ENCODE measurements around the gene CACNA1B.
"Not testable (repeated sequence)": the region's sequence is repeated elsewhere in the genome, so short reads cannot be mapped to it uniquely, and the experiment has no call there.

The CACNA1B gene

DNA sequence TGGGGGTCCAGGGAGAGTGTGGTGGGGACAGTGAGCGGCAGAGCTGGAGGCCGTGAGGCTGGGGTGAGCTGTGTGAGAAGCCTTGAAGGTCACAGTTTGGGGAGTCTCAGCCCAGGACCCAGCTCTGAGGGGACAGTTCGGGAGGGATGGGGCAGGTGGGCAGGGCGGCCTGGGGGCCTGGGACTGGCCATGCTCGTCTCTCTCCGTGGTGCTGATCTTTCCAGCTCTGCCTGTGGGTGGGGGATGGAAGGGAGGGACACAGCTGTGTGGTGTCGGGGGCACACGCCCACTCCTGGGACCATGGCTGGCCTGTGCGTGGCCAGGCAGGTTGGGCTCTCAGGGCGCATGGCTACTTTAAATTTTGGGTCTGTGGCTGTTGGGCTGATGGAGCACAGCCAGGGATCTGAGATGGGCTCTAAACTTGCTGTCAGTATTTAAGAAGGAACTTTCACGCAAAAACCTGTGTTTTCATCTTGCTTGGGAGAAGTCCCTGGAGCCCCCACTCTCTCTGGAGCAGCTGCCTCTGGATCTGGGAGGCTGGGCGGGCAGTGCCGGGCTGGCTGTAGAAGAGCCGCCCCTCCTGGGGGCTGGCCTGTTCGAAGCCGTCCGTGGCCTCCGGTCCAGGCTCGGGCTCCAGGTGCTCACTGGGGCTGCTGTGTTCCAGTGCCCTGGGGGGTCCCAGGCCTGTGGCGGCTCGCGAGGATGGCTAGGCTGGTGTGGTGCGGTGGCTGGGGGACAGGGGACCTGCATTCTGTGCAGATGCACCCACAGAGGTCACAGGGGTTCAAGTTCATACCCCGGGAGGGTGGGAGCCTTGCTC is 13.4 kb downstream of the CACNA1B start:
- not testable (repeated sequence) for DNase-seq

DNA sequence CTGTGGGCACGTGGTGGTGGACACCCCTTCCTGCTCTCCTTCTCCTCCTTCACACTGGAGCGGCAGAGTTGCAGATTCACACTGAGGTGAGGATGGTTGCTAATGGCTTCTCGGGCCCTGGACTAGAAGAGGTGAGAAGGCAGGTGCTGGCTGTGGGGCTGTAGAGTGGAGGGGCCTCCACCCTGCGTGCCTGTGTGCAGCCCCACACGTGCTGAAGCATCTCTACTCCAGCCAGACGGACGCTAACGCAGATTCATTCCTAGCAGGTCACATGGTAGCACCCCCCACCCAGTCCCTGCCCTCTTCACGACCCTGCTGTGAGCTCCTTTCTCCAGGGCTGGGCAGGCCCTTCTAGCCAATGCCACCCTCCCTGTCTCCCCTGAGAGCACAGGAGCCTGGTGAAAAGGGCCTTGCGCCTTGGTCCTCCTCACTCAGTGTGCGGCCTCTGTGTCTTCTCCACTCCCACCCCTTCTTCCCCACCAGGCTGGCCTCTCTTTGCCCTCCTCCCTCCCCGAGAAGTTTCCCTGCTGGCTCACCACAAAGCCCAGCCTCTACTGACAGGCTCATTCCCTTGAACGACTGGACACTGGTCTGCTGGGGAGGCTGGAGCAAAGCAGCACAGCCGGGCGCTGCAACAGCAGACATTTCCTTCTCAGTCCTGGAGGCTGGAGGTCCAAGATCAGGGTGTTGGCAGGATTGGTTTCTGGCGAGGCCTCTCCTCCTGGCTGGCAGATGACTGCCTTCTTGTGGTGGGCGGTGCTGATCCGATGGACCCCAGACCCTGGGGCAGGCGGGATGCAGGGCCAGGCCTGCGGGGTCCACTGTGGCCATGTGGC is 14.2 kb downstream of the CACNA1B start:
- DNase-seq = no peak

DNA sequence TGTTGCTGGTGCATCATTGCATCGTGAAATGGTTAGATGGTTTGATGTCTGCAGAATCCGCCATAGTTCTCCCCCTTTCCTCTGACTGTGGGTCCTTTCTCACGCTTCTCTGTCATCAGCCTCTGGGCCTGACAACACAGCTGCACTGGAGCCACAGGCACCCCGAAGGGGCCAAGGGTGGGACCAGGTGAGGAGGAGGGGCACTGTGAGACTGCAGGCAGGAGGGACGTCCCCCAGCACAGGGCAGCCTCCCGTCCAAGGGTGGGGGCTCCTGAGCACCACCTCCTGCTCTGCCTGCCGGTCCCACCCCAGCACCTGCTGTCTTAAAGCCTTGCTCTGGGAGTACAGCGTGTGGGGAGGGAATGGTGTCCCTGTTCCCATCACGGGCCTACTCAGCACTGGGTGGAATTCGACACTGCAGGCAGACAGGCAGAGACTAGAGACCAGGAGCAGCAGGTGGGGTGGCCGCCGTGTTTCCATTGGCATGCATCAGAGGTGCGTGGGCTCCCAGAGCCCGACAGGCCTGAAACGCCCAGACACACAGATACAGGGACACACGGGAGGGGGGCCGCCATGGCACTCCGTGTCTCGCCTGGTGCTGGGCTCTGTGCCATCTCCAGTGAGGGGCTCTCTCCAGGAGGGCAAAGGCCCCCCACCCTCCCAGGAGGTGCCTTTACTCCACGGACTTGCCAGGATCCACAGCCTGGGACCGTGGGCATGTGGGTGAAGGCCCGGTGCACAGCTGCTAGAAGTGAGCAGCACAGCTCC is 15.0 kb downstream of the CACNA1B start:
- DNase-seq = no peak

DNA sequence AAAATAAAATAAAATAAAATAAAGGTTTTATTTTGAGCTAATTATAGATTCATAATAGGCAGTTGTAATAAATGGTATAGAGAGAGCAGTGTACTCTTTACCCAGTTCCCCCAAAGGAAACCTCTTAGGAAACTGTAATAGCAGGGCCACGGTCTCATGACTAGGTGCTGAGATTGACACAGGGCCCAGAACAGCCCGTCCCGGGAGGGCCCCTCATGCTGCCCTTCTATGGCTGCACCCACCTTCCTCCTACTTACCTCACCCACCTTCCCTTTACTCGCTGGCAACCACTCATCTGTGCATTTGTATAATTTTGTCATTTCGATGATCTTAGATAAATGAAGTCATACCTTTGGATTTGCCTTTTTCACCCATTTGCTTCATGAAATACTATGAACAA is 16.1 kb downstream of the CACNA1B start:
- DNase-seq = no peak

DNA sequence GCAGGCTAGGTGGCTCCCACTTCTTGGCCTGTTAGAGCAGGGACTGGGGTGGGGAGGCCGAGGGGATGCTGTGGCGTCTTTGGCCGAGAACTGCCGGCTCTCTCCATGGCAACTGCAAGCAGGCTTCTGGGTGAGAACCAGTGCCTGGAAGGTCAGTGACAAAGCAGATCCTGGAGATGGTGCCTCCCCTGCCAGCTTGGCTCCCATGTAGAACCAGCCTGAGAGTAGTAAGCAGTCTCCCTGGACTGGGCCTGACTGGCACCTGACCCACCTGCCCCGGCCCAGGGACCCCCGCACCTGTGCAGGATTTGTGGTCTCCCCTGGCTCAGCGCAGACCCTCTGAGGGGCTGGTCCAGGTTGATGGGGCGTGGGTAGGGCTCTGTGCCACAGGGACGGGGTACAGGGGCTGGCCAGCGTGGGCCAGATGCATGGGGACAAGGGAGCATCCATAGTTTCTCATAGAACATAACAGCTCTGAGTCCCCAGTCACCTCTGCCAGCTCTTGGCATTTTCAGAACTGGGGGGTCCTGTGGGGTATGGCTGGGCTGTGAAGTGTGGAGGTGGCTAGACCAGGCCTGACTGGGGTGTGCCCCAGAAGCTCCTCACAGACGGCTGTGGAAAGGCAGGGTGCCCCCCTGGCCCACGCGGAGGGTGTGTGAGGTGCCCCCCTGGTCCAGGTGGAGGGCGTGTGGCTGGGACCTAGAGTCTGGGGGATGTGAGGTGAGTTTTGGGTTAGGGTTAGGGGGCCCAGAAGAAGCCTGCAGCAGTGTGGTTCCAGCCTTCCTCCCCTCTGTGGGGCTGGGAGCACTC is 22.2 kb downstream of the CACNA1B start:
- no peak for DNase-seq

DNA sequence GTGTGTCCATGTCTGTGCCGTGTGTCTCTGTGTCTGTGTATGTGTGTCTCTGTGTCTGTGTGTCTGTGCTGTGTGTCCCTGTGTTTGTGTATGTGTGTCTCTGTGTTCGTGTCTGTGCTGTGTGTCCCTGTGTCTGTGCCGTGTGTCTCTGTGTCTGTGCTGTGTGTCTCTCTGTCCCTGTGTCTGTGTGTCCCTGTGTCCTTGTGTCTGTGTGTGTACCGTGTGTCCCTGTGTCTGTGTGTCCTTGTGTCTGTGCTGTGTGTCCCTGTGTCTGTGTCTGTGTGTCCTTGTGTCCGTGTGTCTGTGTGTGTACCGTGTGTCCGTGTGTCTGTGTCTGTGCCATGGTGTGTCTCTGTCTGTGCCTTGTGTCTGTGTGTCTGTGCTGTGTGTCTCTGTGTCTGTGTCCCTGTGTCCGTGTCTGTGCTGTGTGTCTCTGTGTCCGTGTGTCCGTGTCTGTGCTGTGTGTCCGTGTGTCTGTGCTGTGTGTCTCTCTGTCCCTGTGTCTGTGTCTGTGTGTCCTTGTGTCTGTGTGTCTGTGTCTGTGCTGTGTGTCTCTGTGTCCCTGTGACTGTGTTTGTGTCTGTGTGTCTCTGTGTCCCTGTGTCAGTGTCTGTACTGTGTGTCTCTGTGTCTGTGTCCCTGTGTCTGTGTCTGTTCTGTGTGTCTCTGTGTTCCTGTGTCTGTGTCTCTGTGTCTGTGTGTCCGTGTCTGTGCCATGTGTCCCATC is 23.2 kb downstream of the CACNA1B start:
- DNase-seq = no peak

DNA sequence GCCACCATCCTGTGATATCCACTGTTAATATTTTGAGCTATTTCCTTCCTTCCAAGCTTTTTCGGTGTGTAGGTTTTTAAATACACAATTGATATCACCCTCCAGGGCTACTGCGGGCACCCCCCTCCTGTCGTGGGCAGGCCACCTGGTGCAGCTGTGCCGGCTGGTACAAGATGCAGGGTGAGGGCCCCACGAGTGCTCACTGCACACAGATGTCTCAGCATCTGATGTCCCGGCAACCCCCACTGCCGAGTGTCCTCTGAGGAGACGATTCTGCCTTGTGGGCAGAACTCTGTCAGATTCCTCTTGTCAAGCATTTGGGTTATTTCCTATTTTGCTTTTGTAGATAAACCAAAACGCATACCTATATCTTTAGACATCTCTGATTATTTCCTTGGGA is 25.1 kb downstream of the CACNA1B start:
- no peak for DNase-seq

DNA sequence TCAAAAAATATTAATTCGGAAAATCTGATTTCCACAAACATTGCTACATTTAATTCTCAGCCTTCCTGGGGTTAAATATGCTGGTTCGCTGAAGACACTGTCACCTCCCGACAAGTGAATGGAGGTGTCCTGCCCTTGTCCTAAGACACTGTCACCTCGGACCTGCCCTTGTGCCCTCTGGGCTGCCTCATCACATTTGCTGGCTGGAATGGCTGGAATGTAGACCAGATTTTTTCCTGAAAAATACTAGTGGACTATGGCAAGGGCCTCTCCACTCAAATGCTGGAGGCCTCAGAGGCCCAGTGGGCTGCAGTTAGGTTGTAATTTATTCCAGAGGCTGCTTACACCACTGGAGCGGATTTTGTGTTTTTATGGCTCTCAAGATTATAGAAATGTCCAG is 28.2 kb downstream of the CACNA1B start:
- no peak for DNase-seq

DNA sequence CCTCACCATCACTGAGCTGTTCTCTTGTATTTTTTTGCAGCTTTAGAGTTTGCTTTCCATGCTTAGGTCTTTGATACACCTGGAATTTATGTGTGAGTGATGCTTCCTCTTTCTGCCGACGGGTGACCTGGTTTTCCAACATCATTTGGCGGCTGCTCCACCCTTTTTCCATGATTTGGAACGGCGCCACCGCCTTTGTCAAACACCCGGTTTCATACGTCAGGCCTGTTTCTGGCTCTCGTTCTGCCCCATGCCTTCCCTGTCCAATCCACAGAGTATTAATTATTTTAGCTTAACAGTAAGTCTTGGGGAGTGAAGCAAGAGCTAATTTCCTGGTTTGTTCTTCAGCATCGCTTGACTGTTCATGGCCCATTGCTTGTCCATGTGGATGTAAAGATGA is 30.2 kb downstream of the CACNA1B start:
- no peak for DNase-seq

DNA sequence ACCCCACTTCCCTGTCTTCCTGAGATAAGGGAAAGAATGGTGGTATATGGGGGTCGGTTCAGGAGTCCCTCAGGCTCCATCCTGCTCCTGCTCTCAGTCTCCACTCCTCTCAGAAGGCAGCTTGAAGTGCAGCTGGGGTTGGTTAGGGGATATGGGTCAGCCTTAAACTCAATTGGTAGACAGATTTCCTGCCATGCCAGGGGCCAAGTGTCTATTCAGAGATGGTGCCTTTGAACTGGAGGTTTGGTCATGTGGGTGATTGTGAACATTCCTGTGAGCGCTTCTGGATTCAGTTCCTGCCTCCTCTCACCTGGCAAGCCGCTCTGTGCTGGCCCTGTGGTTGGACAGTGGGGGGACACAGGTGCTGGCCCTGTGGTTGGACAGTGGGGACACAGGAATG is 35.1 kb downstream of the CACNA1B start:
- no peak for DNase-seq

DNA sequence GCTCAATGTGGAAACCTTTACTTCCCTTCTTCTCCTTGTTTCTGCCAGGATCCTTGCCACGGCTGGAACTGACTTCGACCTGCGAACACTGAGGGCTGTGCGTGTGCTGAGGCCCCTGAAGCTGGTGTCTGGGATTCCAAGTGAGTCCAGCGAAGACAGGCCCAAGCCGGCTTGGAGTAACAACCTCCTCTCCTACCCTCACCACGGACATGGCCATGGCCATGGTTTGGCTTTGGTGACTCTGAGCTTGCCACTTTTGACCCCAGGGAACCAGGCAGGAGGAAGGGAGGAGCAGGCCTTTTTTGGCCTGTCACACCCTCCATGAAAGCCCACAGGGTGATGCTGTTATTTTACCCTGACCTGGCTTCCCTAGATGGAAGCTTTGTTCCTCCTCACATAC is 35.5 kb downstream of the CACNA1B start:
- DNase-seq = no peak

DNA sequence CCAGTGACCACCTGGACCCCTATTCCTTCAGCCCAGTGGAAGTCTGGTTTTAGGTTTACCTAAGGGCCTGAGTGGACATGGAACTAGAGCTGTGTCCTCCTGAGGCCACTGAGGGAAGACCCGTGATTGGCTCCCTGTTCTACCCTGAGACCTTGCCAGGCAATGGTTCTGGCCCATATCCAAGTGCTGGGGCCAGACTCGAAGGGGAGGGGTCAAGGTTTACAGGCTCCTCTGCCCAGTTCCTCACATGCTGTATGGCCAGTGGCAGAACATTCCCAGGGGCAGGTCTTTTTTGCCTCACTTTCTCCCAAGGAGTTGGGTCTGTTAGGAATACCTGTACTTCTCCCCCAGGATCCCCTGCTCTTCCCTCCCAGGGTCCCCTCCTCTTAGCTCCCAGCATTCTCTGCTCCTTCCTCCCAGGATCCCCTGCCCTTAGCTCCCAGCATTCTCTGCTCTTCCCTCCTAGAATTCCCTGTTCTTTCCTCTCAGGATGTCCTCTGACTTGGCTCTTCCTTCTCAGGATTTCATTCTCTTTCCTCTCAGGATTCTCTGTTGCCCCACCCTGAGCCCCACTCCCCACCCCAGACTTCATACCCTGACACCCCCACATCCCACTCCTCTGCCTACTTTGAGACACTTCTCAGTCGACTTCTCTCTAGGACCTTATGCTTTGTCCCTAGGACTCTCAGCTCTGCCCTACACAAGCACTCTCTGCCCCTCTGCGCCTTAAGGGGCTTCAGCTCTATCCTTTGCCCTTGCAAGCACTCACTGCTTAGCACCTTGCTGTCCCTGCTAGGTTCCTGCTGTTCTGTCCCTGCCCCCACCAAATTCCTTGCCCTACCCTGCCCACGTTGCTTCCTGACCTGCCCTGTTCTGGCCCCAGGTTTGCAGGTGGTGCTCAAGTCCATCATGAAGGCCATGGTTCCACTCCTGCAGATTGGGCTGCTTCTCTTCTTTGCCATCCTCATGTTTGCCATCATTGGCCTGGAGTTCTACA is 36.5 kb downstream of the CACNA1B start:
- DNase-seq = no peak

DNA sequence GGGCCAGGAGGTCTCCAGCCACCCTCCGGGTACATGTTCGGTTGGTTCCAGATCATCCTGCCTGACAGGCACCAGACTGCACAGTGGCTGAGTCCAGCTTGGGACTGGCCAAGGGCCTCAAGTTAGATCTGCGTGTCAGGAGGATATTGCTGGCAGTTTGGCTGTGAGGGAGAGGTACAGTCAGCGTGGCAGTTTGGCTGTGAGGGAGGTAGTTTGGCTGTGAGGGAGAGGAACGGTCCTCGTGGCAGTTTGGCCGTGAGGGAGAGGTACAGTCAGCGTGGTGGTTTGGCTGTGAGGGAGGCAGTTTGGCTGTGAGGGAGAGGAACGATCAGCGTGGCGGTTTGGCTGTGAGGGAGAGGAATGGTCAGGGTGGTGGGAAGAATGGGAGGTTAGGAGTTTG is 39.0 kb downstream of the CACNA1B start:
- DNase-seq = no peak

DNA sequence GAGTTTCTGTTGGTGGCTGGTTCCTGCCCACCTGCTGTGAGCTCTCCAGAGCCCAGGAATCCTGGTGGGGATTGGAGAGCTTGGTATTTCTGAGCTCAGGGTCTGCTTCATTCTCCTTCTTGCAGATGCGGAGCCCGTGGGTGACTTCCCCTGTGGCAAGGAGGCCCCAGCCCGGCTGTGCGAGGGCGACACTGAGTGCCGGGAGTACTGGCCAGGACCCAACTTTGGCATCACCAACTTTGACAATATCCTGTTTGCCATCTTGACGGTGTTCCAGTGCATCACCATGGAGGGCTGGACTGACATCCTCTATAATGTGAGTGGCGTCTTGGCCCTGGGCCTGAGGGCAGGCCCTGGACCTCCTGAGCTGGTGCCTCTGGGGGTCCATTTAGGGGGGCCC is 39.5 kb downstream of the CACNA1B start:
- DNase-seq = no peak

DNA sequence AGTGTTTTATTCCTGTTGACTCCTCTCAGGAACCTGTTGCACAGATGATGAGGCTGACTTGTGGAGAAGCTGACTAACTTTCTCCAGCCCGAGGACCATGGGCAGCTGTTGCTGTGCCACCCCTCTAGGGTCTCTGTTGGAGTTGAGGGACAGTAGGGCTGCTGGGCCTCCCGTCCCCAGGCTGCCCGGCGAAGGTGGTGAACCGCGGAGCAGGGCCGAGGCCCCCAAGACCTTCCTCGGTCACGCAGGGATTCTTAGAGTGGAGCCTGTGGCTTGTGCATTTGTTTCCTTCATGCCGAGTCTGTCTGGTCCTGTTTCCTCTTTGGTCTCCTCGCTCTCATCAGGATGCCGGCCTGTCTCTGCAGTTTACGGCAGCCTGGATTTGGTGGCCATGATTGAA is 40.2 kb downstream of the CACNA1B start:
- DNase-seq = no peak

DNA sequence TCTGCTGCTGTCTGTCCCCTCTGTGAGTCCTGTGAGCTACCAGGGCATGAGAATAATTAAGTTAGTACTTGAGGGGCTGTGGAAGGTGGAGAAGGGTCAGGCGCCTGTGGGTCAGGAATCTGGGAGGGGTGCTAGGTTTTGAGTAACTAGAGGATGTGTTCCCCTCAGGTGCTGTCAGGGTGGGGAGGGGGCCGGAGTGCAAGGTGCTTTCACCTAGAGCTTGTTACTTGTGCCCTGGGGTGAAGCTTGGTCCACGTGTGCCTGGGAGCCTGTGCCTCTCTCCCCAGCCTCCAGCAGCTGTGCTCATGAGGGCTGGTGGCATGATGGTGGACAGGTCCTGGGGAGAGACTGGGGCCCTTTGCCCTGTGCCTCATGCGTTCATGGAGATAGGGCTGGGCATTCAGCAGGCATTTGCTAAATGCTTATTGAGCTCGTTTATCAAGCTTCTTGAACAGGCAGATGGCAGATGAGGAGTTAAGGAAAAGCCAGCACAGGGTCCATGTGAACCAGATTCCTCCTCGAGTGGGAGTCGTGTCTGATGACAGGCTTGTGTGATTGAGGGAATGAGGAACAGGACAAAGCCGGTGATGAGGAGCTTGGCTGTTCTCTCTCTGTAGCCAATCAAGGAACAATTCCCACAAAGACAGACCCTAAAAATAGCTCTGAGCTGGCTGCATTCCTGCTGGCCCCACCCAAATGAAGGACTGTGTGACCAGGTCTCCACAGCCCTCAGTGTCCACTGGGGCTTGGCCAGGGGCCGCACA is 40.9 kb downstream of the CACNA1B start:
- no peak for DNase-seq

DNA sequence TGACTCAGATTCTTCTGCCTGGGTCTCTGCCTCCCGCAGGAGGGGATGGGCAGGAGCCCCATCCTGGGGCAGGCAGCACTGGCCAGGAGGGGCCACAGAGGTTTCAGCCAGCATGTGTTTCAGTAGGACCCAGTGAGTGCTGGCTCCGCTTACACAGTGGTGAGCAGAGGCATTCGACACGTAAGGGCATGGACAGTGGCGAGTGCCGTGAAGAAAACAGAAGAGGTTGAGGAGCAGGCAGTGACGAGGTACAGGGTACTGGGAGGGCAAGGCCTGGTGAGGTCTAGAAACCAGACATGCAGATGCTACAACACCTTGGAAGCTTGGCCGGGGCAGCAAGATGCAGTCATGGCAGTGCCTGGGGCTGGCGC is 41.5 kb downstream of the CACNA1B start:
- no peak for DNase-seq

DNA sequence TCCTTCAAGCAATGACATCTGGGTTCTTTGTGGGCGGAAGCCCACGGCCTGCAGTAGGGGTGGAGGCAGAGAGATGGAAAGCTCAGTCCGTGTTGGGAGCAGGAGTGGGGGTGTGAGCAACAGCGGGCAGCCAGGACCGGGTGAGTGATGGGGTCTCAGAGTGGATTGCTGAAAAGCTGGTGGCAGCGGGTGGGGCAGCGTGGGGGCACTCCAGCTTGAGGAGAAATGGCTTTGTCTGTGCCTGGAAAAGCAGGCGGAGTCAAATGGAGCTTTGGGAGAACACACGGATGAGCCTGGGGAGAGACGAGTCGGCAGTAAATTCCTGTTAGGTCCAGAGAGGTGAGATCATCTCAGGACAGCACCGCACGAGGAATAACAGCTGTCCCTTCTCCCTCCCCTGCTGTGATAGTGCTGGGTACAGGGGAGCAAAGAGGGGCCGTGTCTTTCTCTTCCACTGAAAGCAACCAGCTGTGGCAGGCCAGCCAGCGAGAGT is 42.1 kb downstream of the CACNA1B start:
- DNase-seq = no peak

DNA sequence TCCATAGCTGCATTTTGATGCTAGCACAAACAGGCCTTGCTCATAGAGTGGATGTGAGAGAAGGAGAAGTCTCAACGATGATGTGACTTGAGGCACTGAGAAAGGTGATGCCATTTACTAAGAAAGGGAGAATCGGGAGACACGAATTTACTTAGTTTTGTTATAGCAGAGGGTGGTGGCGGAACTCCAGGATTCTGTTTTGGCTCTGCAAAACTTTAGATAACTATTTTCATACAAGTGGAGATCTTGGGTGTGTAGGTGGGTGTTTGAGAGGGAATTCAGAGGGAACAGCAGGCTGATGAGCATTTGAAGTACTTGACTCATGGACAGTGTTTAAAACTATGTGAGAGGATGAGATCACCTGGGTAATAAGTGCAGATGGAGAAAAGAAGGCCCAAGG is 43.2 kb downstream of the CACNA1B start:
- no peak for DNase-seq

DNA sequence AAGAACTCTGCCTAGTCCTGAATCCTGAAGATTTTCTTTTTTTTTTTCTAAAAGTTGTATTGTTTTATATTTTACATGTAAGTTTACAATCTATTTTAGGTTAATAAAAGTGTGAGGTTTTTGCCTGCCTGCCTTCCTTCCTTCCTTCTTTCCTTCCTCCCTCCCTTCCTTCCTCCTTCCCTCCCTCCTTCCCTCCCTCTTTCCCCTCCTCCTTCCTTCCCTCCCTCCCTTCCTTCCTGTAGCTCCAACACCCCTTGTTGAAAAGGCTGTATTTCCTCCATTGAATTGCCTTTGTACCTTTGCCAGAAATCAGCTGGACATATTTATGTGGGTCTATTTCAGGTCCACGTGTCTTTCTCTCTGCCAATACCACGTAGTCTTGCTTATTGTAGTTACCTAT is 46.6 kb downstream of the CACNA1B start:
- no peak for DNase-seq

All from NCI-H1417 (cell line).